ENCODE data around the gene ZIC2.

ZIC2 gene

GRCh38 chr13:99991828-99992775 is 10.5 kb downstream of the ZIC2 start:
- no peak for DNase-seq (ENCODE audit: low read depth in 1 of 2, low spot score in 1 of 2)
- no peak overlapping the region for H3K4me3 ChIP-seq (replicated peaks; ENCODE audit: insufficient read depth, low read length)
- peaks cover 100% of the 10 kb centered on the region for H3K27me3 ChIP-seq (ENCODE audit: insufficient read depth, poor library complexity, severe bottlenecking)
- H3K27ac ChIP-seq (replicated peaks) = no peak overlapping the region
- no peak for TF ChIP-seq SPI1 (IDR thresholded peaks at IDR 0.05; ENCODE audit: borderline replicate concordance, low read depth)
- no peak for TF ChIP-seq REST (IDR thresholded peaks at IDR 0.05; ENCODE audit: insufficient replicate concordance, low read depth)

GRCh38 chr13:99992949-99993351 is 11.4 kb downstream of the ZIC2 start:
- Histone ChIP-seq H3K27ac (replicated peaks) (no peak overlapping the region), H3K27me3 (ENCODE audit: insufficient read depth, poor library complexity, severe bottlenecking) (peaks cover 99% of the 10 kb centered on the region), H3K4me3 (replicated peaks; ENCODE audit: insufficient read depth, low read length) (no peak overlapping the region)
- TF ChIP-seq REST (IDR thresholded peaks at IDR 0.05; ENCODE audit: insufficient replicate concordance, low read depth) (no peak), CTCF (IDR thresholded peaks at IDR 0.05; ENCODE audit: insufficient read depth, low read length) (no peak), SPI1 (IDR thresholded peaks at IDR 0.05; ENCODE audit: borderline replicate concordance, low read depth) (no peak), GABPA (IDR thresholded peaks at IDR 0.05; ENCODE audit: low read depth) (no peak), POLR2AphosphoS5 (IDR thresholded peaks at IDR 0.05; ENCODE audit: low read depth) (no peak)
- DNase-seq (ENCODE audit: low read depth in 1 of 2, low spot score in 1 of 2) = no peak

GRCh38 chr13:99993660-99994637 is 12.4 kb downstream of the ZIC2 start:
- TF ChIP-seq GABPA (IDR thresholded peaks at IDR 0.05; ENCODE audit: low read depth) = no peak
- no peak for TF ChIP-seq REST (IDR thresholded peaks at IDR 0.05; ENCODE audit: insufficient replicate concordance, low read depth)
- no peak for TF ChIP-seq CTCF (IDR thresholded peaks at IDR 0.05; ENCODE audit: insufficient read depth, low read length)
- no peak for TF ChIP-seq POLR2AphosphoS5 (IDR thresholded peaks at IDR 0.05; ENCODE audit: low read depth)
- TF ChIP-seq SPI1 (IDR thresholded peaks at IDR 0.05; ENCODE audit: borderline replicate concordance, low read depth) = no peak
- peaks cover 99% of the 10 kb centered on the region for H3K27me3 ChIP-seq (ENCODE audit: insufficient read depth, poor library complexity, severe bottlenecking)

More at GRCh38 chr13:99993660-99994637, 12.4 kb downstream of the ZIC2 start:
- Histone ChIP-seq H3K27ac (replicated peaks) (no peak overlapping the region), H3K4me3 (replicated peaks; ENCODE audit: insufficient read depth, low read length) (no peak overlapping the region)
- no peak for DNase-seq (ENCODE audit: low read depth in 1 of 2, low spot score in 1 of 2)

Measured in HL-60 (cell line).